GM21423 (cell line): ENCODE results near the gene DSEL.

Source experiments
- ATAC-seq: cut with Tn5 transposase; IDR thresholded peaks from one replicate; pipeline ENCODE4 v1.9.1; 2021; ENCODE audit warnings: mild to moderate bottlenecking, moderate library complexity; ENCODE audit not compliant: unreplicated experiment

DSEL gene

GRCh38 chr18:67516539-67517443, at the start of gene DSEL:
DSEL (minus strand) TSS chr18:67516720; CDS start chr18:67514608, 2,112 bp downstream.
- peak; percentile 97 for ATAC-seq

GRCh38 chr18:67553437-67553836, 36.9 kb upstream of the DSEL start:
- ATAC-seq = no peak

GRCh38 chr18:67550872-67551520, 34.5 kb upstream of the DSEL start:
- ATAC-seq = no peak

- no peak for ATAC-seq
Measured at GRCh38 chr18:67549946-67550345, 33.4 kb upstream of the DSEL start.

- ATAC-seq = no peak
Measured at GRCh38 chr18:67545681-67546080, 29.2 kb upstream of the DSEL start.

- ATAC-seq = no peak
Measured at GRCh38 chr18:67540559-67540958, 24.0 kb upstream of the DSEL start.

GRCh38 chr18:67531929-67532328, 15.4 kb upstream of the DSEL start:
- ATAC-seq = no peak

GRCh38 chr18:67525328-67526099, 9.0 kb upstream of the DSEL start:
- no peak for ATAC-seq

GRCh38 chr18:67520351-67520921, 3.9 kb upstream of the DSEL start:
- ATAC-seq = no peak

GRCh38 chr18:67519592-67519991, 3.1 kb upstream of the DSEL start:
- ATAC-seq = no peak

- ATAC-seq = no peak
Measured at GRCh38 chr18:67518566-67518965, 2.0 kb upstream of the DSEL start.

GRCh38 chr18:67517444-67517765, 885 bp upstream of the DSEL start:
- no peak for ATAC-seq

- ATAC-seq = peak; percentile 37
Measured at GRCh38 chr18:67515942-67516538, 480 bp downstream of the DSEL start.

- no peak for ATAC-seq
Measured at GRCh38 chr18:67514901-67515540, 1.5 kb downstream of the DSEL start.

GRCh38 chr18:67514465-67514864, 2.1 kb downstream of the DSEL start:
- no peak for ATAC-seq

GRCh38 chr18:67513280-67513679, 3.2 kb downstream of the DSEL start:
- ATAC-seq = no peak

GRCh38 chr18:67511840-67512239, 4.7 kb downstream of the DSEL start:
- no peak for ATAC-seq

GRCh38 chr18:67510831-67511230, 5.7 kb downstream of the DSEL start:
- no peak for ATAC-seq

GRCh38 chr18:67509741-67510391, 6.7 kb downstream of the DSEL start:
- no peak for ATAC-seq

- ATAC-seq = no peak
Measured at GRCh38 chr18:67508146-67508545, 8.4 kb downstream of the DSEL start.
